IMR-90 (cell line): ENCODE results near the gene MRPL34. TPM values are rescaled to one million over a fixed set of nuclear protein-coding genes. Genes with fewer than 3 reads are reported as not detected.
A peak's percentile ranks its signal among the peaks of the same experiment; 100 is the strongest.

Source experiments
- ATAC-seq: fragments of 200-7000 bp; cut with Tn5 transposase; 2 replicates; pipeline ENCODE4 v1.9.1; 2020; ENCODE audit warnings: low read depth, mild to moderate bottlenecking, moderate library complexity
- BruUV-seq: library from RNA; stranded (reverse); fragments of 400-500 nt; replicated peaks from 2 replicates; lab custom pipeline; 2021; lab: Mats Ljungman, UMichigan
- CTCF ChIA-PET: fragments of 300-600 bp; formaldehyde crosslinking; extraction: SDS; loops from one replicate; lab custom pipeline; 2021; ENCODE audit warnings: antibody characterized with exemption; lab: Yijun Ruan, JAX
- POLR2A ChIA-PET: fragments of 300-600 bp; sonication (Branson Sonifier 250); formaldehyde crosslinking; loops from one replicate; lab custom pipeline; 2022; ENCODE audit warnings: antibody characterized with exemption; ENCODE audit not compliant: unreplicated experiment; lab: Charles Lee
- DNase-seq: peaks from one replicate; pipeline ENCODE4 v3.0.0; 2013
- H2AFZ ChIP-seq: replicated peaks from 2 replicates; pipeline ENCODE3; 2013; ENCODE audit warnings: low read length, mild to moderate bottlenecking; ENCODE audit not compliant: poor library complexity
- H2AK5ac ChIP-seq: 2 replicates; pipeline ENCODE4 v1.6.1; 2013; ENCODE audit warnings: low read depth, low read length, inconsistent platforms
- H2AK9ac ChIP-seq: replicated peaks from 2 replicates; pipeline ENCODE3; 2013; ENCODE audit warnings: mild to moderate bottlenecking, low read depth, low read length, moderate library complexity; ENCODE audit not compliant: poor library complexity
- H2BK120ac ChIP-seq: 2 replicates; pipeline ENCODE4 v1.6.1; 2013; ENCODE audit warnings: low read depth, low read length, inconsistent platforms
- H2BK15ac ChIP-seq: 3 replicates; pipeline ENCODE4 v1.6.1; 2013; ENCODE audit warnings: low read depth, low read length, inconsistent platforms
- H2BK20ac ChIP-seq: 2 replicates; pipeline ENCODE4 v1.6.1; 2013; ENCODE audit warnings: low read depth, mild to moderate bottlenecking, inconsistent platforms, low read length, moderate library complexity
- H2BK5ac ChIP-seq: 2 replicates; pipeline ENCODE4 v1.6.1; 2013; ENCODE audit warnings: mild to moderate bottlenecking, low read depth, low read length, inconsistent platforms; ENCODE audit not compliant: poor library complexity, severe bottlenecking
- H3K14ac ChIP-seq: replicated peaks from 2 replicates; pipeline ENCODE4 v1.6.1; 2013; ENCODE audit warnings: low read depth, low read length, inconsistent platforms
- H3K18ac ChIP-seq: 2 replicates; pipeline ENCODE4 v1.6.1; 2013; ENCODE audit warnings: low read depth, low read length, control low read depth
- H3K23ac ChIP-seq: 2 replicates; pipeline ENCODE4 v1.6.1; 2013; ENCODE audit warnings: low read depth, low read length, inconsistent platforms
- H3K27ac ChIP-seq: 2 replicates; pipeline ENCODE4 v1.5.1; 2013; ENCODE audit warnings: mild to moderate bottlenecking, control low read depth, low read length; ENCODE audit not compliant: insufficient read depth
- H3K27me3 ChIP-seq: 2 replicates; pipeline ENCODE4 v1.6.1; 2013; ENCODE audit warnings: low read length; ENCODE audit not compliant: control insufficient read depth, insufficient read depth
- H3K36me3 ChIP-seq: 2 replicates; pipeline ENCODE4 v1.6.1; 2013; ENCODE audit warnings: low read length, mixed read lengths; ENCODE audit not compliant: control insufficient read depth, insufficient read depth
- H3K4ac ChIP-seq: 2 replicates; pipeline ENCODE4 v1.6.1; 2013; ENCODE audit warnings: low read depth, low read length, inconsistent platforms
- H3K4me1 ChIP-seq: 2 replicates; pipeline ENCODE4 v1.6.1; 2013; ENCODE audit warnings: low read length, mixed read lengths; ENCODE audit not compliant: control insufficient read depth, insufficient read depth
- H3K4me2 ChIP-seq: 2 replicates; pipeline ENCODE4 v1.6.1; 2013; ENCODE audit warnings: low read depth, mild to moderate bottlenecking, control low read depth, low read length, moderate library complexity
- H3K4me3 ChIP-seq: 2 replicates; pipeline ENCODE4 v1.5.1; 2013; ENCODE audit warnings: low read depth, mild to moderate bottlenecking, control low read depth, low read length, moderate library complexity; ENCODE audit not compliant: insufficient read depth
- H3K56ac ChIP-seq: 2 replicates; pipeline ENCODE4 v1.6.1; 2013; ENCODE audit warnings: low read length, inconsistent platforms; ENCODE audit not compliant: insufficient read depth; ENCODE audit errors: extremely low read depth
- H3K79me1 ChIP-seq, 2 experiments: 2 replicates each; pipeline ENCODE4 v1.6.1; 2013; ENCODE audit warnings: low read length in 2 of 2, inconsistent platforms in 1 of 2, low read depth in 1 of 2
- H3K9ac ChIP-seq: 2 replicates; pipeline ENCODE4 v1.6.1; 2013; ENCODE audit warnings: low read depth, low read length, control low read depth
- H3K9me1 ChIP-seq: 2 replicates; pipeline ENCODE4 v1.6.1; 2013; ENCODE audit warnings: low read length, inconsistent platforms; ENCODE audit not compliant: insufficient read depth
- H3K9me3 ChIP-seq: 2 replicates; pipeline ENCODE4 v1.6.1; 2013; ENCODE audit warnings: low read length; ENCODE audit not compliant: control insufficient read depth, insufficient read depth
- H4K20me1 ChIP-seq: 2 replicates; pipeline ENCODE4 v1.6.1; 2013; ENCODE audit warnings: low read length, inconsistent platforms; ENCODE audit not compliant: insufficient read depth
- H4K5ac ChIP-seq: 2 replicates; pipeline ENCODE4 v1.6.1; 2013; ENCODE audit warnings: mild to moderate bottlenecking, low read depth, low read length, control low read depth
- H4K8ac ChIP-seq, 2 experiments: 2 replicates each; pipeline ENCODE4 v1.6.1; 2013; ENCODE audit warnings: low read depth in 2 of 2, low read length in 2 of 2, control low read depth in 1 of 2, inconsistent platforms in 1 of 2
- H4K91ac ChIP-seq: 2 replicates; pipeline ENCODE4 v1.6.1; 2013; ENCODE audit warnings: low read depth, low read length, inconsistent platforms; ENCODE audit not compliant: insufficient read depth
- MAZ ChIP-seq: IDR thresholded peaks from 2 replicates; pipeline ENCODE4 v1.6.1; 2012; ENCODE audit warnings: low read depth, mild to moderate bottlenecking, low read length, improper control_type of control experiment, moderate library complexity, borderline replicate concordance
- MXI1 ChIP-seq: IDR thresholded peaks from 2 replicates; pipeline ENCODE4 v1.6.1; 2012; ENCODE audit warnings: low read depth, mild to moderate bottlenecking, low read length, moderate library complexity, borderline replicate concordance
- RAD21 ChIP-seq: IDR thresholded peaks from 2 replicates; pipeline ENCODE4 v1.6.1; 2012; ENCODE audit warnings: low read length, improper control_type of control experiment
- SMC3 ChIP-seq: fragments of 150-350 bp; IDR thresholded peaks from 2 replicates; pipeline ENCODE4 v1.6.1; 2016; ENCODE audit warnings: low read depth, mild to moderate bottlenecking, antibody characterized with exemption, low read length, moderate library complexity
- WGBS, 2 experiments: methylation state at CpG; one replicate each; pipeline versions ENCODE4 v1.1.5 to v1.1.7; 2013; ENCODE audit warnings: missing lambda C conversion rate in 2 of 2; ENCODE audit not compliant: insufficient read length in 1 of 2; ENCODE audit errors: extremely low coverage in 2 of 2; 5-methylcytosine and 5-hydroxymethylcytosine counted together
- dilution Hi-C: fragments of 300-500 bp; cut with HindIII; formaldehyde crosslinking; loops from one replicate; pipeline ENCODE4 v1.14.3; 2018; ENCODE audit warnings: low sequenced_read_pairs; ENCODE audit not compliant: unreplicated experiment
- in situ Hi-C: fragments of 300-500 bp; cut with MboI; formaldehyde crosslinking; loops from 3 replicates; pipeline ENCODE4 v1.14.3; 2019; ENCODE audit warnings: low sequenced_read_pairs, inconsistent platforms, mixed read lengths
- intact Hi-C: fragments of 100-400 bp; cut with micrococcal nuclease; formaldehyde crosslinking; loops from 2 replicates; pipeline ENCODE4 v1.10.0; 2022
- polyA plus RNA-seq, 3 experiments: library from polyadenylated mRNA; depleted of rRNA; stranded (reverse); fragments of >200 nt; gene quantifications; 2 replicates each; pipeline ENCODE4 v1.2.3, GENCODE V29; 2012; ENCODE audit warnings: low replicate concordance in 1 of 3
- total RNA-seq: library from RNA; depleted of rRNA; stranded (reverse); fragments of >200 nt; gene quantifications from 2 replicates; pipeline ENCODE4 v1.2.3, GENCODE V29; 2012

The MRPL34 gene
- total and polyA plus RNA-seq, 2 of the 4 experiments (the other 2 are of a cell fraction) = 7.3 to 37.0 TPM

DNA sequence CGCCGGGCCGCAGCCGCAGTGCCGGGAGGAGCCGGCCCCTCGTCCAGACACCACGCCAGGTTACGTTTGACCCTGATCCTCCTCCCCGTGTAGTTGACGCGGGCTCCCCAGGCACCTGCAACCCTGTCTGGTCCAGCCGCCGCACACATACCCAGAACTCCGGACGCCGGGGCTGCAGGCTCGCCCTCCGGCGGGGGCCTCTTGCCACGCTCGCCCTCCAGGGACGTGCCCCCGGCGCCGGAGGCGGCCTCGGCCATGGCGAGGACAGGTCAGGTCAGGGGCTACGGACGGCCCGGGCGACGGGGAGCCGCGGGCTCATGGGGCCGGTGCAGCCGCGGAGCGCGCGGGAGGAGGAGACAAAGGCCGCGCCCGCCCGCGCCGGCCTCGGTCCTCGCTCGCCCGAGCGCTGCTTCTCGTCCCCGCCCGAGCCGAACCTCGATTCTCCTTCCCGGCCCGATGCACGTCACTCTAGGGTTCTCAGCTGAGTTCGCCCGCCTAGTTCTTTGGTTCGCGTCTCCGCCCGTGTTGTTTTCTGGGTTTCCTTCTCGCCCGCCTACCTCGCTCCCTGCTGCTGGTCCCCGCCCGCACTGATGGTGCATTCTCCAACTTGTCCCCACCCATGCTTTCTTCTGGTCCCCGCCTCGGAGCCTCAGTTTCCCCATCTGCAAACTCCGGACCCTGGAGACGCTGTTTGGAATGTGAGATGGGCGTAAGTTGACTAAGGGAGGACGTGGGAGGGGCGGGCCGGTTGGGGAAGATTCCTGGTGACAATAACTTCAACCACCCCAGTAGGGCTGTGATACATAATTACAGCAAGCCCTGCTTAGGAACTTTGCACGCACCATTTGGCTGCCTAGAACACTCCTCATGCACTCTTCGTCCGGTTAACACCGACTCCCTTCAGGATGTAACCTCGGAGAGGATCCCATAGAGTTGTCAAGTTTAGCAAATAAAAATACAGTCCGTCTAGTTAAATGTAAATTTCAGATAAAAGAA, 29.0 kb downstream of the MRPL34 start, which contains the start of gene ANO8:
Gene ANO8, minus strand, starts transcription at position 442 of the 996 bp plus-strand sequence. Its CDS starts 185 bp downstream, at position 257.
- Histone ChIP-seq H3K4ac (peak within 1 kb of the TSS; percentile 83), H4K20me1 (no peaks in the 10 kb centered on the region), H4K91ac (peak within 1 kb of the TSS; percentile 80), H3K23ac (peak within 1 kb of the TSS; percentile 54), H2AK5ac (peak within 1 kb of the TSS; percentile 89), H2AK9ac (peak within 1 kb of the TSS; percentile 98), H4K8ac (peak within 1 kb of the TSS; percentile 22 to 71; a peak in 2 of 4 replicates), H2AFZ (peak within 1 kb of the TSS; percentile 99), H3K18ac (no peak within 1 kb of the TSS), H3K36me3 (peaks cover 2% of the 10 kb centered on the region; the same call in 1 of the 2 replicates), H3K27me3 (no peaks in the 10 kb centered on the region), H3K4me2 (peak within 1 kb of the TSS; percentile 84), H3K9me1 (peaks cover 5% of the 10 kb centered on the region), H3K56ac (0 out of 2 replicates have a peak within 1 kb of the TSS, but pooled peaks have one; percentile 28), H3K9ac (peak within 1 kb of the TSS; percentile 60), H2BK20ac (no peak within 1 kb of the TSS), H3K27ac (peak within 1 kb of the TSS; percentile 55), H2BK15ac (peak within 1 kb of the TSS; percentile 15; the same call in 1 of the 3 replicates), H2BK120ac (peak within 1 kb of the TSS; percentile 76), H3K14ac (peak within 1 kb of the TSS; percentile 48), H3K4me3 (peak within 1 kb of the TSS; percentile 70), H2BK5ac (peak within 1 kb of the TSS; percentile 66), H3K79me1 (peaks cover 7 to 44% of the 10 kb centered on the region in 2 experiments; a peak in 3 of 4 replicates), H3K9me3 (no peaks in the 10 kb centered on the region), H4K5ac (0 out of 2 replicates have a peak within 1 kb of the TSS, but pooled peaks have one; percentile 31), H3K4me1 (peaks cover 8% of the 10 kb centered on the region)
- in situ Hi-C loops = no loop called here
- ATAC-seq = peak; percentile 74
- WGBS, 2 experiments = 0% methylated on average over 37 of the region's 86 CpGs; no CpG with 5 or more reads in 1 of the 2 experiments
- intact Hi-C loops = loop anchor here (1.0 kb wide), 1 partner anchor 25 kb away; the partner anchor contains the start of gene DDA1
- dilution Hi-C loops = no loop called here
- peak; percentile 99 for DNase-seq
- BruUV-seq = no TSS peak
- ChIA-PET POLR2A (interaction anchor here (1.0 kb wide), 1 partner anchor 10 kb away, joined by 3 read pairs; no protein-coding TSS in a partner anchor), CTCF (no interaction called here)
- TF ChIP-seq MXI1 (peak; percentile 66; the same call in 1 of the 2 replicates), SMC3 (peak; percentile 6; the same call in 1 of the 2 replicates), MAZ (peak; percentile 88), RAD21 (no peak)
